ENCODE data around the gene SREBF1.

Gene SREBF1

DNA sequence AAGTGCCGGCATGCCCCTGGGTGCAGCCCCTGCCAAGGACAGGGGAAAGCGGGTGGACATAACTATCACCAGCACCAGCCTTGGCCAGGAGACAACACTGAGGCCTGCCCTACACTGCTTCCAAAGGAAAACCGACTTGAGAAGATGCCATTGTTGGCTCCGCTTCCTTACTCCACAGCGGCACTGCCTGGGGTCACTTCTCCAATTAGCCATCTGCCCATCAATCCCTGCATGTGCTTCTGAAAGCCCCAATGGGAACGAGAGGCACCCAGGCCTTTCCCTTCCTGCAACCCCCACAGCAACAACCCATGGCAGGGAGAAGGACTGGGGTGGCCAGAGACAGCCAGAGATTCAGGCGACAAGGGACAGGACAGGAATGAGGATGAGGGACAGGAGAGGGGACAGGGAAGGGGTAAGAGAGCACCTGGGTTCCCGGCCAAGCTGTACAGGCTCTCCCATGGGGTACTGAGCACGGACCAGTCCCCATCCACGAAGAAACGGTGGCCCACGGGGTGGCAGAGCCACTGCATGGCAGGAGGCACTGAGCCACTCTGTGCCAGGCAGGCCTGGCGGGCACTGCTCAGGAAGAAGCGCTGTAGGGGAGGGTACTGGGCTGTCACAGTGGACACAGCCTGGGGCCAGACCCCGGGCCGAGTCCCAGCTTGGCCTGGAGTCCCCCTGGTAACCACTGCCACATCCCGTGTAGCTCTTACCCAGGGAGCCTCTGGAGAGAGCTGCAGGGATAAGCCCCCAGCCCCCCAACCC is 21.2 kb downstream of the SREBF1 start:
- 0 out of 2 replicates have a peak overlapping the region, but pooled peaks have one; percentile 16 for H3K27ac ChIP-seq
- TF ChIP-seq CTCF (conservative IDR thresholded peaks at IDR 0.05) = no peak

- no peak for TF ChIP-seq CTCF (conservative IDR thresholded peaks at IDR 0.05)
- 0 out of 2 replicates have a peak overlapping the region, but pooled peaks have one; percentile 16 for H3K27ac ChIP-seq
Observed at GRCh38 chr17:17815062-17815406, 21.8 kb downstream of the SREBF1 start.

DNA sequence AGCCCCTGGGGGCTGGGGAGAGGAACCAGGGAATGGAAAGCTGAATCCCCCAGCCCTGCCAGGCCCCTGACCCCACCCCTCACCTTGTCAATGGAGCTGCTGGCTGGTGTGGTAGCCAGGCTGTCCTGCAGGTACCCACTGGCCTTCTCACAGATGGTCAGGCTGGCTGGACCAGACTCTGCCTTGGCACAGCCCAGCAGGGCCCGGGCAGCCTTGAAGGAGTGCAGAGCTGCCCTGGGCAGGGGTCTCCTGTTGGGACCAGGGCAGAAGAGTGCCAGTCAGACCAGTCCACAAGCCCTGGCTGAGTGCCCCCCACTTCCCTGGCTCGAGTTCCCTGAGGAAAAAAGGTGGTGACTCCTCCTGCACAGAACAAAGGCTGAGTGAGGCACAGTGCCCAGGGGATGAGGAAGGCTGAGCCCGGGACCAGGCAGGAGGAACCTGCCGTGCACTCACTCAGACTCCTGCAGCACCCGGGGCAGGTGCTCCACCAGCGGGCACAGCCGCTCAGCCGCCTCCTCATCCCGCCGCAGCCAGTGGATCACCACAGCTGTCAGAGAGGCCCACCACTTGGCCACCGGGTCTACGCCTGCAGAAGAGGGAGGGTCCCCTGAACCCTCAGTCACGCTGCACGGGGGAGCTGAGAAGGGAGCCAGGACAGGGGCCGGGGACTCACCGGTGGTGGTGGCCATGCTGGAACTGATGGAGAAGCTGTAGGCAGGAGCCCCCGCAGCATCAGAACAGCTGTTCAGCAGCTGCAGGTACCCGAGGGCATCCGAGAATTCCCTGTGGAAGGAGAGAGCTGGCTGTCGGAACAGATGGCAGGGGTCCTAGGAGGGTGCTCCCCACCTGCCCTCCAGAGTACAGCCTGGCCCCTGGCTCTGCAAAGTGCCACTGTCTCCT is 22.4 kb downstream of the SREBF1 start:
- no peak for TF ChIP-seq CTCF (conservative IDR thresholded peaks at IDR 0.05)

DNA sequence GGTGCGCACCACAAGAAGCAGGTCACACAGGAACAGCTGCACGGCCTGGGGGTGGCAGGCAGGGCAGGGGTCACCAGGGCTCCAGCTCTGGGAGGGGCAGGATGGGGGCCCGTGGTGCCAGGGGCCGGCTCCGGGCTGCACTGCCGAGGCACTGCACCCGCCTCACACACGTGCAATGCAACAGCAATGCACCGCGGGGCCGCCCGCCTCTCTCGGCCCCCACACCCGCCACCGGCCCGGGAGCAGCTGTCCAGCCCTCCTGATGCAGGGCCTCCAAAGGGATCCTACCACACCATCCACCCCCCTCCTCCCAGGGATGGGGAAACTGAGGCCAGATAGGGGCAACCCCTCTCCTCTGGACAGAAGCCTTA is 23.1 kb downstream of the SREBF1 start:
- peak overlapping the region; percentile 58; the same call in 1 of the 2 replicates for H3K27ac ChIP-seq
- TF ChIP-seq CTCF (conservative IDR thresholded peaks at IDR 0.05) = no peak

More for the DNA sequence above, 22.4 kb downstream of the SREBF1 start:
- peak overlapping the region; percentile 16; the same call in 1 of the 2 replicates for H3K27ac ChIP-seq

GRCh38 chr17:17813055-17813724 is 23.6 kb downstream of the SREBF1 start:
- TF ChIP-seq CTCF (conservative IDR thresholded peaks at IDR 0.05) = no peak
- H3K27ac ChIP-seq = peak overlapping the region; percentile 58; the same call in 1 of the 2 replicates

DNA sequence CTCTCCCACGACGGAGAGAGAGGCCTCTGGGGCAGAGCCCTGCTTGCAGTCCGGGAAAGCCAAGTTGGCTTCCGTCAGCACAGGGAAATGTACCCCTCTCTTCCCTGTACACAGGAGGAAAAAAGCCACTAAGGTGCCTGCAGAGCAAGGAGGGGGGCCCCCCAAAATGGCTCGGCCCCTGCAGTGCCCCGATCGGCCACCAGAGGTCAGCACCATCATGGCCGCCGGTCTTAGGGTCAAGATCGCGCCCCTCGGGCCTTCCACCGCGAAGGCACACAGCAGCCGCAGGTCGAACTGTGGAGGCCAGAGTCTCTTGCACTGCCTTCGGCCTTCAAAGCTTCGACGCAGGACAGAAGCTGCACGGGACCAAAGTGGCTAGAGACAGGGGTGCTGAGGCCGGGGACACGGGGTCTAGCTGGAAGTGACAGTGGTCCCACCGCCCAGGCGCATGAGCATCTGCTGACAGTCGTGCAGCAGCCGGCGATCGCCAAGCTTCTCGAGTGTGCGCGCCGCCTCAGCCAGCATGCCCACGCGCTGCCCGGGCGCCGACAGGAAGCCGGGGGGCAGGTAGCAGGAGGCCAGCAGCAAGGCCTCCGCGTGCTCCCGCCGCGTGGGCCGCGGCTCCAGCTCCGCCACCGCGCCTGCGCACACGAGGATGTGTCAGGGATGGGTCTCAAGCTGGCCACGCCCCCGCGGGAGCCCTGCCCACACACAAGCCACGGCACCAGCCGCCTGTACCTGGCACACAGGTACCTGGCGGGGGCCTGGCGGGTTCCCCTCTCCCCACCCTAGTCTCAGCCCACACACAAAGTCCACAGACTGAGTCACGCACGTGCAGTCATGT is 24.4 kb downstream of the SREBF1 start:
- peak overlapping the region; percentile 58 for H3K27ac ChIP-seq
- TF ChIP-seq CTCF (conservative IDR thresholded peaks at IDR 0.05) = peak; percentile 95

Measured in VCaP (cell line).